OCI-M2 (cell line): ENCODE results near the gene NNT.
"Not testable (repeated sequence)": the region's sequence is repeated elsewhere in the genome, so short reads cannot be mapped to it uniquely, and the experiment has no call there.

Source experiments
- DNase-seq: peaks from one replicate; lab custom pipeline; 2025; ENCODE audit not compliant: unreplicated experiment; lab: John Stamatoyannopoulos, UW

The NNT gene

GRCh38 chr5:43663916-43664315 is 60.9 kb downstream of the NNT start:
- DNase-seq = no peak

GRCh38 chr5:43664501-43665040 is 61.6 kb downstream of the NNT start:
- DNase-seq = no peak

- DNase-seq = not testable (repeated sequence)
Measured at GRCh38 chr5:43665749-43666148, 62.8 kb downstream of the NNT start.

- DNase-seq = not testable (repeated sequence)
Measured at GRCh38 chr5:43666728-43667127, 63.7 kb downstream of the NNT start.

- DNase-seq = not testable (repeated sequence)
Measured at GRCh38 chr5:43667379-43667778, 64.4 kb downstream of the NNT start.

- DNase-seq = no peak
Measured at GRCh38 chr5:43674536-43674935, 71.6 kb downstream of the NNT start.

GRCh38 chr5:43675357-43675756 is 72.4 kb downstream of the NNT start:
- no peak for DNase-seq

- DNase-seq = no peak
Measured at GRCh38 chr5:43676083-43676840, 73.3 kb downstream of the NNT start.

- DNase-seq = no peak
Measured at GRCh38 chr5:43677253-43677652, 74.3 kb downstream of the NNT start.

- no peak for DNase-seq
Measured at GRCh38 chr5:43679214-43679613, 76.2 kb downstream of the NNT start.

GRCh38 chr5:43680286-43680685 is 77.3 kb downstream of the NNT start:
- no peak for DNase-seq

- DNase-seq = no peak
Measured at GRCh38 chr5:43683884-43684471, 81.0 kb downstream of the NNT start.

- no peak for DNase-seq
Measured at GRCh38 chr5:43685252-43685950, 82.4 kb downstream of the NNT start.

- DNase-seq = no peak
Measured at GRCh38 chr5:43687275-43687674, 84.3 kb downstream of the NNT start.

- no peak for DNase-seq
Measured at GRCh38 chr5:43691275-43691674, 88.3 kb downstream of the NNT start.

- DNase-seq = no peak
Measured at GRCh38 chr5:43691893-43692292, 88.9 kb downstream of the NNT start.

- DNase-seq = no peak
Measured at GRCh38 chr5:43693411-43693810, 90.4 kb downstream of the NNT start.

GRCh38 chr5:43694027-43694426 is 91.0 kb downstream of the NNT start:
- no peak for DNase-seq

- not testable (repeated sequence) for DNase-seq
Measured at GRCh38 chr5:43696444-43696843, 93.5 kb downstream of the NNT start.

- DNase-seq = no peak
Measured at GRCh38 chr5:43699910-43700309, 96.9 kb downstream of the NNT start.

GRCh38 chr5:43700601-43701000 is 97.6 kb downstream of the NNT start:
- DNase-seq = no peak

GRCh38 chr5:43701227-43701626 is 98.2 kb downstream of the NNT start:
- no peak for DNase-seq
